ENCODE measurements around the gene SMOC2. TPM values are rescaled to one million over a fixed set of nuclear protein-coding genes. Genes with fewer than 3 reads are reported as not detected.

The SMOC2 gene
- total RNA-seq, 1 experiment from 2014 or later: 2.1 TPM

DNA sequence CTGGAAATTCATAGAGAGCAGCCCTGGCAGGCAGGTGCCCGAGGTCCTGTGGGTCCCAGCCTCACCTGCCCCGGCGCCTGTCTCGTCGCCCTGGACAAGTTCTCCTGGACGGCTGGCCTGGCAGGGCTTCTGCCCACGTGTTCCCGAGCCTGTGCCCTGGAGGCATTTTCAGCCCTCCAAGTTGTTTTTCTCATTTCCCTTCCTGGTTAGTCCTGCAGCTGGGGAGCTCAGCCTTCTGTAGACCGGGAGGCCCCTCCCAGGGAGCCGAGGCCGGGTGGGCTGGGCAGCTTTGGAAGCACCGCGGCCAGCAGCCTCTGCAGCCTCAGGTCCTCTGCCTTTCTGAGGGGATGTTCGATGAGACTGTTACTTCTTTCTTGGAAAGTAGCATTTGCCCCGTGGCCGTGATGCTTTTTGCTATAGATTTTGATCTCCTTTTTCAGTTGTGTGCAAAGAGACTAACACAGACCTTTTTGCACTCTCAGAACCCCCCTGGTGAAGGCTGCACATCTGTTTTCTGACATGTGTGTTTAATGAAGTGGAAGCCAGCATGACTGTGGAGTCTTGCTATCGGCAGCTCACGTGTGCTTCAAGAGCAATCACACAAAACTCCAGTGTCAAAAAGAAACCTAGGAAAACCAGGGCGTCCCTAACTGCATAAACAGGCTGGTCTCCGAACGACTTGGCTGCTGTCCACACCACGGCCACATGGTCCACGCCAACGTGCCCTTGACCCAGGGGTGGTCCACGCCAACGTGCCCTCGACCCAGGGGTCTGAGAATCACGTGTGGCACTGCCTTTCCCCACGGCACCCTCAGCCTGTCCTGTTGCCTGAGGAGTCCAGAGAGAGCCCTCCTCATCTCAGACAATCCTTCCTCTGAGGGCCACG, 207.5 kb downstream of the SMOC2 start:
- H3T11ph ChIP-seq (ENCODE audit: low read length): no peak overlapping the region
- no peak overlapping the region for H2AFZ ChIP-seq (ENCODE audit: low read length)
- H3K4ac ChIP-seq (ENCODE audit: low read depth, low read length): no peak overlapping the region
- Mint-ChIP-seq H3K9me3 (no peaks in the 10 kb centered on the region), H3K27ac (peak overlapping the region in 1 of 3 experiments; percentile 84; a peak in 2 of 7 replicates), H3K4me3 (no peak overlapping the region), H3K27me3 (ENCODE audit: low read depth) (peaks cover 2% of the 10 kb centered on the region; the same call in 1 of the 2 replicates), H3K36me3 (ENCODE audit: insufficient read depth in 1 of 3, low read depth in 3 of 3) (peaks cover 0 to 6% (median 0%) of the 10 kb centered on the region in 3 experiments; a peak in 1 of 7 replicates), H3K4me1 (peaks cover 18 to 22% of the 10 kb centered on the region in 2 experiments)
- H3K4me1 ChIP-seq (ENCODE audit: insufficient read depth, low read length): no peaks in the 10 kb centered on the region; the same call in 1 of the 2 replicates
- no CpG with 5 or more reads among the region's 30 CpGs for WGBS (ENCODE audit: extremely low coverage, insufficient read length, low lambda C conversion rate)
- TF ChIP-seq, protein P1, sequence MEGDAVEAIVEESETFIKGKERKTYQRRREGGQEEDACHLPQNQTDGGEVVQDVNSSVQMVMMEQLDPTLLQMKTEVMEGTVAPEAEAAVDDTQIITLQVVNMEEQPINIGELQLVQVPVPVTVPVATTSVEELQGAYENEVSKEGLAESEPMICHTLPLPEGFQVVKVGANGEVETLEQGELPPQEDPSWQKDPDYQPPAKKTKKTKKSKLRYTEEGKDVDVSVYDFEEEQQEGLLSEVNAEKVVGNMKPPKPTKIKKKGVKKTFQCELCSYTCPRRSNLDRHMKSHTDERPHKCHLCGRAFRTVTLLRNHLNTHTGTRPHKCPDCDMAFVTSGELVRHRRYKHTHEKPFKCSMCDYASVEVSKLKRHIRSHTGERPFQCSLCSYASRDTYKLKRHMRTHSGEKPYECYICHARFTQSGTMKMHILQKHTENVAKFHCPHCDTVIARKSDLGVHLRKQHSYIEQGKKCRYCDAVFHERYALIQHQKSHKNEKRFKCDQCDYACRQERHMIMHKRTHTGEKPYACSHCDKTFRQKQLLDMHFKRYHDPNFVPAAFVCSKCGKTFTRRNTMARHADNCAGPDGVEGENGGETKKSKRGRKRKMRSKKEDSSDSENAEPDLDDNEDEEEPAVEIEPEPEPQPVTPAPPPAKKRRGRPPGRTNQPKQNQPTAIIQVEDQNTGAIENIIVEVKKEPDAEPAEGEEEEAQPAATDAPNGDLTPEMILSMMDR (conservative IDR thresholded peaks at IDR 0.05): no peak
- H3K79me2 ChIP-seq (ENCODE audit: insufficient read depth, low read length): no peaks in the 10 kb centered on the region
- H3K9me3 ChIP-seq (ENCODE audit: control insufficient read depth, low read depth, low read length): no peaks in the 10 kb centered on the region
- no peak overlapping the region for H2BK15ac ChIP-seq (ENCODE audit: low read depth, low read length)
- no peaks in the 10 kb centered on the region for H3K79me1 ChIP-seq (ENCODE audit: insufficient read depth, low read depth, low read length, poor library complexity, severe bottlenecking)
- no peak overlapping the region for H3K56ac ChIP-seq (ENCODE audit: insufficient read length, low read depth, low read length)
- H2AK5ac ChIP-seq (ENCODE audit: insufficient read length, low read length): no peak overlapping the region
- H2BK5ac ChIP-seq (ENCODE audit: insufficient read length, low read length): no peak overlapping the region
- no peak overlapping the region for H2BK120ac ChIP-seq (ENCODE audit: low read depth, low read length, poor library complexity, severe bottlenecking)
- H3K14ac ChIP-seq (ENCODE audit: insufficient read depth, low read length): no peak overlapping the region; the same call in 1 of the 2 replicates
- no peaks in the 10 kb centered on the region for H3K23me2 ChIP-seq (ENCODE audit: insufficient read length, low read depth, low read length, poor library complexity, severe bottlenecking)
- H4K8ac ChIP-seq (replicated peaks; ENCODE audit: insufficient read length, low read depth, low read length): no peak overlapping the region
- H3K4me2 ChIP-seq (ENCODE audit: insufficient read depth, insufficient read length, low read length): no peak overlapping the region
- no peak overlapping the region for H4K5ac ChIP-seq (ENCODE audit: insufficient read length, low read depth, low read length)
- no peak overlapping the region for H2BK20ac ChIP-seq (ENCODE audit: low read depth, low read length, poor library complexity, severe bottlenecking)
- H3K27ac ChIP-seq (ENCODE audit: insufficient read length, low read depth, low read length): no peak overlapping the region
- no peak overlapping the region for H2BK12ac ChIP-seq (ENCODE audit: insufficient read length, low read depth, low read length)
- no peak overlapping the region for H3K9ac ChIP-seq (ENCODE audit: extremely low read depth, insufficient read length, low read length)
- no peak for DNase-seq
- H3K23ac ChIP-seq (ENCODE audit: insufficient read length, low read depth, low read length): no peak overlapping the region
- H4K20me1 ChIP-seq (ENCODE audit: control insufficient read depth, insufficient read depth, insufficient read length): no peaks in the 10 kb centered on the region
- H3K27me3 ChIP-seq (ENCODE audit: insufficient read depth, low read length): no peaks in the 10 kb centered on the region; the same call in 1 of the 2 replicates
- H4K91ac ChIP-seq (ENCODE audit: insufficient read length, low read depth, low read length): no peak overlapping the region
- H3K18ac ChIP-seq (ENCODE audit: insufficient read length, low read depth, low read length): no peak overlapping the region
